Lower leg skin (tissue), 3 donors: ENCODE results near the gene HSDL2.

ENCODE experiments used
- POLR2A ChIP-seq, 2 donors: fragments of 450-650 bp; IDR thresholded peaks; one replicate each; pipeline ENCODE4 v1.6.1; 2016 to 2017; ENCODE audit warnings: antibody characterized with exemption in 2 of 2, mild to moderate bottlenecking in 1 of 2, moderate library complexity in 1 of 2
- TF ChIP-seq, protein P1 (sequence below), 3 donors: fragments of 450-650 bp; IDR thresholded peaks; one replicate each; pipeline ENCODE4 v1.5.1; 2016; ENCODE audit warnings: antibody characterized with exemption in 3 of 3, mild to moderate bottlenecking in 3 of 3, moderate library complexity in 2 of 3

DNA sequence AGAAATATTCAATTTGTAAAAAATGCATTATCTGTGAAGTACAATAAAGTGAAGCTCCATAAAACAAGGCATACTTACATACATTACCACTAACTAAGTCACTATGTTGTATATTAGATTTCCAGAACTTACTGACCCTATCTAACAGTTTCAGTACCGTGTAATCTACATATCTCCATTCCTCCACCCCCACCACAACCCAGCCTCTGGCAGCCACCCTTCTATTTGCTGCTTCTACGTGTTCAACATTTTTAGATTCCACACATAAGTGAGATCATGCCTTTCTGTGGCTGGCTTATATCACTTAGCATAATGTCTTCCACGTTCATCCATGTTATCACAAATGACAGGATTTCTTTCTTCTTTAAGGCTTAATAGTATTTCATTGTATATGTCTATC, 15.1 kb upstream of the HSDL2 start:
- TF ChIP-seq, protein P1, sequence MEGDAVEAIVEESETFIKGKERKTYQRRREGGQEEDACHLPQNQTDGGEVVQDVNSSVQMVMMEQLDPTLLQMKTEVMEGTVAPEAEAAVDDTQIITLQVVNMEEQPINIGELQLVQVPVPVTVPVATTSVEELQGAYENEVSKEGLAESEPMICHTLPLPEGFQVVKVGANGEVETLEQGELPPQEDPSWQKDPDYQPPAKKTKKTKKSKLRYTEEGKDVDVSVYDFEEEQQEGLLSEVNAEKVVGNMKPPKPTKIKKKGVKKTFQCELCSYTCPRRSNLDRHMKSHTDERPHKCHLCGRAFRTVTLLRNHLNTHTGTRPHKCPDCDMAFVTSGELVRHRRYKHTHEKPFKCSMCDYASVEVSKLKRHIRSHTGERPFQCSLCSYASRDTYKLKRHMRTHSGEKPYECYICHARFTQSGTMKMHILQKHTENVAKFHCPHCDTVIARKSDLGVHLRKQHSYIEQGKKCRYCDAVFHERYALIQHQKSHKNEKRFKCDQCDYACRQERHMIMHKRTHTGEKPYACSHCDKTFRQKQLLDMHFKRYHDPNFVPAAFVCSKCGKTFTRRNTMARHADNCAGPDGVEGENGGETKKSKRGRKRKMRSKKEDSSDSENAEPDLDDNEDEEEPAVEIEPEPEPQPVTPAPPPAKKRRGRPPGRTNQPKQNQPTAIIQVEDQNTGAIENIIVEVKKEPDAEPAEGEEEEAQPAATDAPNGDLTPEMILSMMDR (IDR thresholded peaks at IDR 0.05), result no peak
- no peak for TF ChIP-seq POLR2A (IDR thresholded peaks at IDR 0.05)
